K562 (cell line): ENCODE data around the gene PITPNM1.

ENCODE experiments used
- MXI1 ChIP-seq: IDR thresholded peaks from 2 replicates; pipeline ENCODE4 v1.6.1; 2011; ENCODE audit warnings: low read depth, mild to moderate bottlenecking, improper control_type of control experiment, low read length
- TAF15 ChIP-seq: fragments of 200-400 bp; formaldehyde crosslinking; IDR thresholded peaks from 2 replicates; pipeline ENCODE4 v1.6.1; 2017; ENCODE audit warnings: mild to moderate bottlenecking, low read depth, low read length, moderate library complexity

GRCh38 chr11:67497656-67498291 lies 7.4 kb downstream of the PITPNM1 start:
- TF ChIP-seq MXI1, result no peak
- TF ChIP-seq TAF15, result no peak
